Urinary bladder (tissue), 4 donors: Measurements from ENCODE around the gene MYDGF. TPM values are rescaled to one million over a fixed set of nuclear protein-coding genes. Genes with fewer than 3 reads are reported as not detected.

Source experiments
- DNase-seq: peaks from one replicate; pipeline ENCODE4 v3.0.0-alpha.2; 2015; ENCODE audit errors: extremely low spot score
- H3K27ac ChIP-seq: one replicate; pipeline ENCODE4 v1.5.1; 2013; ENCODE audit warnings: low read depth, mild to moderate bottlenecking, moderate library complexity
- H3K36me3 ChIP-seq: one replicate; pipeline ENCODE4 v1.6.1; 2013; ENCODE audit warnings: mild to moderate bottlenecking, moderate library complexity; ENCODE audit not compliant: insufficient read depth
- H3K4me1 ChIP-seq: one replicate; pipeline ENCODE4 v1.6.1; 2013; ENCODE audit warnings: mild to moderate bottlenecking, moderate library complexity; ENCODE audit not compliant: insufficient read depth
- H3K4me3 ChIP-seq: one replicate; pipeline ENCODE4 v1.5.1; 2013; ENCODE audit warnings: low read depth, low read length
- WGBS: extraction: QIAGEN DNeasy Blood & Tissue Kit; methylation state at CpG from one replicate; pipeline ENCODE4 v1.1.7; 2013; 5-methylcytosine and 5-hydroxymethylcytosine counted together
- polyA plus RNA-seq: library from polyadenylated mRNA; stranded (reverse); fragments of 200-250 nt; gene quantifications from one replicate; pipeline ENCODE4 v1.2.3, GENCODE V29; 2013
- total RNA-seq: library from RNA; depleted of rRNA; stranded (reverse); fragments of >200 nt; gene quantifications from one replicate; pipeline ENCODE4 v1.2.3, GENCODE V29; 2014
- donor health status: healthy with polysubstance abuse.
- donor health status: healthy.

Gene MYDGF
- total and polyA plus RNA-seq, 2 donors: 49.3 to 104 TPM

DNA sequence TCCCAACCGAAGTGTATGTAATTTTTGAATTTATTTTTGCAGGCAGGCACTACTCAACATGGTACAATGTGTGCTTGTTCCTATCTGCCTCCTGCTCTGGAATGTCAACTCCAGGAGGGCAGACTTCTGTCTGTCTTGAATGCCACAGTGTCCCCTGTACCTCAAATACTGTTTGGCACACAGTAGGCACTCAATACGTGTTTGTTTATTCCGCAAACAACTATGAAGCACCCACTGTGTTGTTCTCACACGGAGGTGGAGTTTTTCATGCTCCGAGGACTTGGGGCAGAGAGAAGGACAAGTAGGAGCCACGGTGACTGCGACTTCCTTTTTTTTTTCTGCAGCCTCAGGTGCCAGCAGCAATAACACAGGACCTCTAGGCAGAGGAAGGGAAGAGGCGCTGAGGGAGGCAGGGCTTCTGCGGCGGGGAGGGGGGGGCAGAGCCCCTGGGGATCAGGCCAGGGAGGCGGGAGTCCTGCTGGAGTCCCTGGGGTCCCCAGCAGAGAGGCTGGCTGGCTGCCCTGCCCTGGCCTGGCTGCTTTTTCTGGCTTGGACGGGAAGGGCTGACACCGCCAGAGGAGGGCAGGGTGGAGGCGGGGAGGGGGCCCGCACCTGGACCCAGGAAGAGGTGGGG lies 60.1 kb downstream of the MYDGF start:
- DNase-seq: no peak
- no peak overlapping the region for H3K27ac ChIP-seq
- H3K4me1 ChIP-seq: no peaks in the 10 kb centered on the region
- WGBS: 16% methylated on average over 15 of the region's 15 CpGs
- no peak overlapping the region for H3K4me3 ChIP-seq
- H3K36me3 ChIP-seq: no peaks in the 10 kb centered on the region

Other genes with a start within 250 kb of the MYDGF start
- 39.5 TPM for gene UBXN6, start 212.5 kb downstream of the MYDGF start, total RNA-seq
- 135 TPM for gene UBXN6, start 212.5 kb downstream of the MYDGF start, polyA plus RNA-seq
- gene HDGFL2, start 198.0 kb downstream of the MYDGF start, total RNA-seq: 22.2 TPM
- 51.4 TPM for gene HDGFL2, start 198.0 kb downstream of the MYDGF start, polyA plus RNA-seq
- gene PLIN4, start 151.9 kb downstream of the MYDGF start, total RNA-seq: 14.0 TPM
- gene PLIN4, start 151.9 kb downstream of the MYDGF start, polyA plus RNA-seq: 55.7 TPM
- gene PLIN5, start 135.1 kb downstream of the MYDGF start, total RNA-seq: 1.4 TPM
- gene PLIN5, start 135.1 kb downstream of the MYDGF start, polyA plus RNA-seq: 5.7 TPM
- gene LRG1, start 130.3 kb downstream of the MYDGF start, total RNA-seq: 3.9 TPM
- gene LRG1, start 130.3 kb downstream of the MYDGF start, polyA plus RNA-seq: 4.6 TPM
- gene SEMA6B, start 110.7 kb downstream of the MYDGF start, total RNA-seq: 5.4 TPM
- 14.1 TPM for gene SEMA6B, start 110.7 kb downstream of the MYDGF start, polyA plus RNA-seq
- gene TNFAIP8L1, start 30.8 kb downstream of the MYDGF start, total RNA-seq: 6.6 TPM
- gene TNFAIP8L1, start 30.8 kb downstream of the MYDGF start, polyA plus RNA-seq: 9.9 TPM
- 13.6 TPM for gene DPP9, start 53.5 kb upstream of the MYDGF start, total RNA-seq
- gene DPP9, start 53.5 kb upstream of the MYDGF start, polyA plus RNA-seq: 37.3 TPM
- 7.7 TPM for gene FEM1A, start 121.4 kb upstream of the MYDGF start, total RNA-seq
- 9.1 TPM for gene FEM1A, start 121.4 kb upstream of the MYDGF start, polyA plus RNA-seq
- gene TICAM1, start 161.4 kb upstream of the MYDGF start, total RNA-seq: 1.4 TPM
- 13.7 TPM for gene TICAM1, start 161.4 kb upstream of the MYDGF start, polyA plus RNA-seq
- gene PLIN3, start 197.3 kb upstream of the MYDGF start, total RNA-seq: 32.3 TPM
- gene PLIN3, start 197.3 kb upstream of the MYDGF start, polyA plus RNA-seq: 74.9 TPM
- gene ARRDC5, start 232.6 kb upstream of the MYDGF start, total RNA-seq: 0.26 TPM
- gene ARRDC5, start 232.6 kb upstream of the MYDGF start, polyA plus RNA-seq: 0.18 TPM
- 8.5 TPM for gene UHRF1, start 239.2 kb upstream of the MYDGF start, total RNA-seq
- 0.57 TPM for gene UHRF1, start 239.2 kb upstream of the MYDGF start, polyA plus RNA-seq